IPS-20b (cell line): ENCODE results near the gene GTF2B.
"Not testable (repeated sequence)": the region's sequence is repeated elsewhere in the genome, so short reads cannot be mapped to it uniquely, and the experiment has no call there.

Experiments
- H3K27ac ChIP-seq: one replicate; pipeline ENCODE4 v1.5.1; 2013; ENCODE audit warnings: low read length
- H3K27me3 ChIP-seq: 2 replicates; pipeline ENCODE4 v1.6.1; 2013; ENCODE audit warnings: mild to moderate bottlenecking, low read length, inconsistent platforms; ENCODE audit not compliant: insufficient read depth
- H3K36me3 ChIP-seq: 2 replicates; pipeline ENCODE4 v1.6.1; 2013; ENCODE audit warnings: low read depth, mild to moderate bottlenecking, inconsistent platforms, low read length, moderate library complexity; ENCODE audit not compliant: insufficient read depth
- H3K4me1 ChIP-seq: 2 replicates; pipeline ENCODE4 v1.6.1; 2013; ENCODE audit warnings: mild to moderate bottlenecking, control low read depth, inconsistent platforms, low read length, moderate library complexity; ENCODE audit not compliant: insufficient read depth
- H3K4me3 ChIP-seq: 2 replicates; pipeline ENCODE4 v1.5.1; 2013; ENCODE audit warnings: mild to moderate bottlenecking, low read length, inconsistent platforms
- H3K9ac ChIP-seq: 2 replicates; pipeline ENCODE4 v1.6.1; 2013; ENCODE audit warnings: low read depth, mild to moderate bottlenecking, inconsistent platforms, low read length, moderate library complexity
- H3K9me3 ChIP-seq: 2 replicates; pipeline ENCODE4 v1.6.1; 2013; ENCODE audit warnings: mild to moderate bottlenecking, low read depth, low read length, inconsistent platforms; ENCODE audit not compliant: insufficient read depth

GTF2B gene

DNA sequence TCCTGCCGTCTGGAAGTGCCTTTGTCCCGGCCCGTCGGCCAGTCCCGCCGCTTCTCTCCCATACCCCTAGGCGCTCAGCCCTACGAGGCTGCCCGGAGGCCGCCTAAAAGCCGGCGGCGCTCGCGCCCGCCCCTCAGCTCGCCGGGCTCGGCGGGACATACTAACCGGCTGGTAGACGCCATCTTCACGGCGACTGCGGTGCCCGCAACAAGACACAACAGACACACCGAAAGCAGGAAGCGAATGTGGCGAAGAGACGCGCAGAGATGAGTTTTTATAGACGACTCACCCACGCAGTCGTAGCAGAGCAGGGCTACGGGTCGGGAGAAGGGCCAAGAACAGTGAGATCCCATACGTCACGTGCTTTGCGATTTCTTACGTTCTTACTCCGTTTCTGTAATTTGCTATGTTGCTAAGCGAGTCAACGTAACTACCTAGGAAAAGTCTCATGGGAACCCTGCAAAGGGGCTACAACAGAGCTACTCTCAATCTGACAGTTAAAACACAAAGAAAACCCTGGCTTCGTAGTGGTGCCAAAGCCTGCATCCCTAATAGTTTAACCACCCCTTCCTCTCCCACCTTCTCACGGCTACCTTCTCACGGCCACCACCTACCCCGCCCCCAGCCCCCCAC is at the start of gene GTF2B:
Gene GTF2B, minus strand, starts transcription at position 250 of the 633 bp plus-strand sequence. Its CDS starts 68 bp downstream, at position 182.
- peak within 1 kb of the TSS; percentile 85 for H3K4me3 ChIP-seq
- H3K9ac ChIP-seq: peak within 1 kb of the TSS; percentile 84
- peaks cover 5% of the 10 kb centered on the region; the same call in 1 of the 2 replicates for H3K36me3 ChIP-seq
- no peaks in the 10 kb centered on the region for H3K9me3 ChIP-seq
- H3K27me3 ChIP-seq: no peaks in the 10 kb centered on the region
- no peak within 1 kb of the TSS for H3K27ac ChIP-seq
- H3K4me1 ChIP-seq: peaks cover 6% of the 10 kb centered on the region; the same call in 1 of the 2 replicates

GRCh38 chr1:88938528-88938927 is 47.2 kb upstream of the GTF2B start:
- not testable (repeated sequence) for H3K27ac ChIP-seq, H3K4me3 ChIP-seq, H3K27me3 ChIP-seq, H3K4me1 ChIP-seq, H3K9ac ChIP-seq, H3K9me3 ChIP-seq
- H3K36me3 ChIP-seq: peaks cover 86% of the 10 kb centered on the region

DNA sequence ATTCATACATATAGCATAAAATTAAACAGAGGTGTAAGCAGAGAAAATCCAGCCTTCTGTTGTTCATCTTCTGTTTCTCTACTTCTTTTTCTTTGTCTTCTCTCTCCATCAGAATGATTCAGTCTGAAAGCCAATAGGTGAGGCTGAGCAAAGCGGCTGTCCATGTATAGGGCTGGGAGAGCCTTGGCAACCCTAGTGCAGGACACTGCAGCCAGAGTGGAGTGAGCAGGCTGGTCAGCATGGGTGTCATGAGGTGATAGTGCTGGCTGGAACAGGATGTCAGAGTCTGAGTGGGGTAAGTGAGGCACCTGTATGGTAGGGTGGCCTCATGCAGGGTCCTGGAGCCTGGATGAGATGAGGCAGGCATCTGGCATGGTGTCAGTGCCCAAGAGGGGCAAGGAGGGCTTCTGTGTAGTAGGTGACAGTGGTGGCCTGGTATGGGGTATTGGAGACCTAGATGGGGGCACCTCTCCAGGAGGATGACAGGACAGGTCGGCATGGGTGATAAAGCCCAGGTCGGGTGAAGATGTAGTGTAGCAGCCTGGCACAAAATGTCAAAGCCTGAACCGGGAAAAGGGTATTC is 45.5 kb upstream of the GTF2B start:
- Histone ChIP-seq H3K9me3 (no peaks in the 10 kb centered on the region), H3K9ac (no peak overlapping the region), H3K27ac (no peak overlapping the region), H3K4me1 (no peaks in the 10 kb centered on the region), H3K36me3 (peaks cover 82% of the 10 kb centered on the region), H3K27me3 (no peaks in the 10 kb centered on the region), H3K4me3 (no peak overlapping the region)

- Histone ChIP-seq H3K4me3 (no peak overlapping the region), H3K4me1 (no peaks in the 10 kb centered on the region), H3K27me3 (no peaks in the 10 kb centered on the region), H3K27ac (no peak overlapping the region), H3K9me3 (no peaks in the 10 kb centered on the region), H3K9ac (no peak overlapping the region), H3K36me3 (peaks cover 82% of the 10 kb centered on the region)
Observed at GRCh38 chr1:88936223-88936523, 44.8 kb upstream of the GTF2B start.

DNA sequence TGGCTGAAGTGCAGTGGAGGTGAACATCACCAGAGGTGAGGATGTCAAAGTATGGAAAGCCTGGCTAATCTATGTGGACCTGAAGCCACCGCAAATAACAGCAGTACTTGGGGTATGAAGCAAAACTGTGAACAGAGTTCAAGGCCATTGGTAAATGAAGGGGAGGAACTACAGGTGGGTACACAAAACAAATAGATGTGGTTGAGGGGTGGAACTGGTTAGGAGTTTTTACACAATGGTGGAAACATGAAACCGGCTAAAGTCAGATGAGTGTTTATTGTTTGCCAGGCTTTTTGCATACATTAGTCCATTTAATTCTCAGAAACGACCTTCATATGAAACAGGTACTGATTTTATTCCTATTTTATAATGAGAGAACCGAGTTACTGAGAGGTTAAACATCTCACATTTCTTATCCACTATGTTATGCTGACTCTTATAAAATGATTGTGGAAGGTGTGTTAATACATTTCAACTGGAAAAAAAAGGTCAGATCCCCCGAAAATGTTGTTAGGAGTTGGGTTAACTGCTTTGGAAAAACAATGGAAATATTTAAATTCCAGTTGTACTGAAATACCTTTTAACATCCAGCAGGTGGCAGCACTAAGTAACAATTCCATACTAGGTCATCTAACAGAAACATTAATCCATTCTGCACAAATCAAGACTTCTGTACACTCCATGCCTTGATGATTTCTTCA is 44.3 kb upstream of the GTF2B start:
- no peak overlapping the region for H3K27ac ChIP-seq
- H3K9ac ChIP-seq: no peak overlapping the region
- H3K27me3 ChIP-seq: no peaks in the 10 kb centered on the region
- H3K36me3 ChIP-seq: peaks cover 77% of the 10 kb centered on the region
- no peaks in the 10 kb centered on the region for H3K4me1 ChIP-seq
- no peaks in the 10 kb centered on the region for H3K9me3 ChIP-seq
- no peak overlapping the region for H3K4me3 ChIP-seq

DNA sequence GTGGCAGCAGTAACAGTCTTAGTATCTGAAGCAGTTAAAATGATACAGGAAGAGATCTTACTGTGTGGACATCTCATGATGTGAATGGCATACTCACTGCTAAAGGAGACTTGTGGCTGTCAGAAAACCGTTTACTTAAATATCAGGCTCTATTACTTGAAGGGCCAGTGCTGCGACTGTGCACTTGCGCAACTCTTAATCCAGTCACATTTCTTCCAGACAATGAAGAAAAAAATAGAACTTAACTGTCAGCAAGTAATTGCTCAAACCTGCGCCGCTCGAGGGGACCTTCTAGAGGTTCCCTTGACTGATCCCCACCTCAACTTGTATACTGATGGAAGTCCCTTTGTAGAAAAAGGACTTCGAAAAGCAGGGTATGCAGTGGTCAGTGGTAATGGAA is 38.8 kb upstream of the GTF2B start:
- H3K9ac ChIP-seq, H3K27ac ChIP-seq, H3K27me3 ChIP-seq, H3K9me3 ChIP-seq, H3K4me1 ChIP-seq, H3K4me3 ChIP-seq: not testable (repeated sequence)
- peaks cover 50% of the 10 kb centered on the region for H3K36me3 ChIP-seq

- Histone ChIP-seq H3K4me1 (no peaks in the 10 kb centered on the region), H3K9me3 (no peaks in the 10 kb centered on the region), H3K9ac (no peak overlapping the region), H3K27ac (no peak overlapping the region), H3K4me3 (no peak overlapping the region), H3K27me3 (no peaks in the 10 kb centered on the region), H3K36me3 (peaks cover 43% of the 10 kb centered on the region; the same call in 1 of the 2 replicates)
Observed at GRCh38 chr1:88923224-88923623, 31.9 kb upstream of the GTF2B start.

- Histone ChIP-seq H3K36me3 (peaks cover 46% of the 10 kb centered on the region; the same call in 1 of the 2 replicates), H3K4me3 (no peak overlapping the region), H3K9me3 (peaks cover 5% of the 10 kb centered on the region; the same call in 1 of the 2 replicates), H3K9ac (no peak overlapping the region), H3K27ac (no peak overlapping the region), H3K27me3 (no peaks in the 10 kb centered on the region), H3K4me1 (no peaks in the 10 kb centered on the region)
Observed at GRCh38 chr1:88922214-88922613, 30.8 kb upstream of the GTF2B start.

GRCh38 chr1:88920845-88921244 is 29.5 kb upstream of the GTF2B start:
- Histone ChIP-seq H3K9ac (no peak overlapping the region), H3K36me3 (peaks cover 46% of the 10 kb centered on the region; the same call in 1 of the 2 replicates), H3K4me3 (no peak overlapping the region), H3K27me3 (no peaks in the 10 kb centered on the region), H3K4me1 (no peaks in the 10 kb centered on the region), H3K9me3 (peaks cover 9% of the 10 kb centered on the region; the same call in 1 of the 2 replicates), H3K27ac (no peak overlapping the region)

GRCh38 chr1:88917321-88918025 is 26.1 kb upstream of the GTF2B start:
- no peaks in the 10 kb centered on the region for H3K4me1 ChIP-seq
- H3K36me3 ChIP-seq: peaks cover 21% of the 10 kb centered on the region; the same call in 1 of the 2 replicates
- no peak overlapping the region for H3K4me3 ChIP-seq
- no peak overlapping the region for H3K9ac ChIP-seq
- peaks cover 12% of the 10 kb centered on the region; the same call in 1 of the 2 replicates for H3K9me3 ChIP-seq
- no peak overlapping the region for H3K27ac ChIP-seq
- no peaks in the 10 kb centered on the region for H3K27me3 ChIP-seq

GRCh38 chr1:88916883-88917282 is 25.5 kb upstream of the GTF2B start:
- H3K27ac ChIP-seq: no peak overlapping the region
- H3K36me3 ChIP-seq: peaks cover 19% of the 10 kb centered on the region; the same call in 1 of the 2 replicates
- H3K4me3 ChIP-seq: no peak overlapping the region
- H3K27me3 ChIP-seq: no peaks in the 10 kb centered on the region
- no peaks in the 10 kb centered on the region for H3K4me1 ChIP-seq
- peaks cover 12% of the 10 kb centered on the region; the same call in 1 of the 2 replicates for H3K9me3 ChIP-seq
- no peak overlapping the region for H3K9ac ChIP-seq
